ENCODE data around the gene PHACTR3.

Gene PHACTR3

DNA sequence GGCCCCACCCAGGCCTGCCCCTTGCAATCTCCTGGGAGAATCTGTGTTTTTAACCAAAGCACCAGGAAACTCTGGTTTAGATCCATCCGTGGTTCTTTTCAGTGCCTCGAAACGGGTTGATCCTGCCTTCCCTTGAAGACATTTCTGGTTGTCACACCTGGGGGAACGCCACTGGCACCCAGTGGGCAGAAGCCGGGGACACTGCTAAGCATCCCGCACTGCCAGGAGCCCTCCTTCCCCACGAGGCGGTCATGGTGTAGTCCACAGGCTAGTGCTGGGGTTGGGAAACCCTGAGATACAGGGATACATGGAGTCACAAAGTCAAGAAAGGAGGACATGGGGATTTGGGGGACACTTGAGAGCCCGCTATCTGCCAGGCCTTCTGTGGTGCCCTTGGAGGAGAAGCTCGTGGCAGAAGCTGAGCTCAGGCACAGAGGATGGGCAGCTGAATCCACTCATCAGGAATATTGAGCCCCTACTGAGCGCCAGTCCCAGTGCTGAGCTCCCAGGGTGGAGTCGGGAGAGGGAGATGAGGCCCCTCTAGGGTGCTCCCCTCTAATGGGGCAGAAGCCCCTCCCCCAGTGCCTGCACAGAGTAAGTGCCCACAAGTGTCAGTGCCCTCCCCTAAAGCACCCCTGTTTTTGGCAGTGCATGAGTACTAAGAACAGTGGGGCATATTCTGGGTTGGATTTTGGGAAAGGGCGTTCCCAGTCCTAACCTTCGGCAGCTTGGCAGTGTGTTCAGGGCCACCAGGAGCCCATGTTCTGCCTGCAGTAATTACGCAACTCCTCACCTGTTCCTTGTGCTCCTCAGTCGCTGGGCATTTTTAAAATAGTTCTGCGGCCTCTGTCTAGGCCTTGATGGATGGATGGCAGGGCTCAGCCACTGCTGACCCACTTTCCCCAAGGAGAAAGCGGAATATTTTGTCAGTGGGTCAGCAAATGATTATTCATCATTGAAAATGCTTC, 25.6 kb upstream of the PHACTR3 start:
- Histone ChIP-seq H3K27ac (no peak overlapping the region), H3K4me1 (peaks cover 0 to 13% (median 4%) of the 10 kb centered on the region in 4 donors), H3K27me3 (peaks cover 0 to 72% of the 10 kb centered on the region in 2 donors), H3K9me3 (no peaks in the 10 kb centered on the region), H3K4me3 (no peak overlapping the region), H3K36me3 (no peaks in the 10 kb centered on the region)
- DNase-seq = peak in 1 of 2 donors; percentile 52
- intact Hi-C loops (cut with DNase I; ENCODE audit: low total_unique reads) = no loop called here
- TF ChIP-seq, protein P1, sequence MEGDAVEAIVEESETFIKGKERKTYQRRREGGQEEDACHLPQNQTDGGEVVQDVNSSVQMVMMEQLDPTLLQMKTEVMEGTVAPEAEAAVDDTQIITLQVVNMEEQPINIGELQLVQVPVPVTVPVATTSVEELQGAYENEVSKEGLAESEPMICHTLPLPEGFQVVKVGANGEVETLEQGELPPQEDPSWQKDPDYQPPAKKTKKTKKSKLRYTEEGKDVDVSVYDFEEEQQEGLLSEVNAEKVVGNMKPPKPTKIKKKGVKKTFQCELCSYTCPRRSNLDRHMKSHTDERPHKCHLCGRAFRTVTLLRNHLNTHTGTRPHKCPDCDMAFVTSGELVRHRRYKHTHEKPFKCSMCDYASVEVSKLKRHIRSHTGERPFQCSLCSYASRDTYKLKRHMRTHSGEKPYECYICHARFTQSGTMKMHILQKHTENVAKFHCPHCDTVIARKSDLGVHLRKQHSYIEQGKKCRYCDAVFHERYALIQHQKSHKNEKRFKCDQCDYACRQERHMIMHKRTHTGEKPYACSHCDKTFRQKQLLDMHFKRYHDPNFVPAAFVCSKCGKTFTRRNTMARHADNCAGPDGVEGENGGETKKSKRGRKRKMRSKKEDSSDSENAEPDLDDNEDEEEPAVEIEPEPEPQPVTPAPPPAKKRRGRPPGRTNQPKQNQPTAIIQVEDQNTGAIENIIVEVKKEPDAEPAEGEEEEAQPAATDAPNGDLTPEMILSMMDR (IDR thresholded peaks at IDR 0.05) = no peak

DNA sequence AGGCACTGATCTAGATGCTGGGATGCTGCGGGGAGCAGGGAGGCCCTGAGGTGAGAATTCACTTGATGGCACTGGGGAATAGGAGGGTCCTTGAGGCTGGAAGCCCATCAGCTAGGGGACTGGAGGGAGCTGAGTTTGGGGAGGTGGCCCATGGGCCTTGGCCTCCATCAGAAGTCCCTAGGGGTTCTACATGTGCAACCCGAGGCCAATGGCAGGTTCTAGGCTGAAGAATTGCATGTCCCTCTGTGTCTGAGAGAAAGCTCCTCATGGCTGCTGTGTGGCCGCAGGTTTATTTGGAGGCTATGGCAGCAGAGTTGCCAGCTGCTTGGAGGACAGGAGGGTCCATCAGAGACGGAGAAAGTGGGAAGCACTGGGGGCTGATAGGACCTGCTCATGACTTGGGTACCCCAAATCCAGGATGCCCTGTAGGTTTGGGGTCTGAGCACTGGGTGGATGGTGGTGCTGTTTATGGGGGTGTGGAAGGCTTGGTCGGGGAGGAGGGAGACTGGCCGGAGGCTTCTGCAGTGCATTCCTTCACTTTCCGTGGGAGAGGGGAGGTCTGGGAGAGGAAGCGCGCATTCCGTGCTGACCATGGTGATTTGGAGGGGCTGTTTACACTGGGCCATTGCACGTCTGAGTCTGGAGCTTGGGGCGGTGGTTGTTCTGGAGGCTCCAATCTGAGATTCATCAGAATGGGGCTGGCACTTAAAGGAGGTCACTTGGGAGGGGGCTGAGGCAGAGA, 24.8 kb upstream of the PHACTR3 start:
- Histone ChIP-seq H3K9me3 (no peaks in the 10 kb centered on the region), H3K36me3 (no peaks in the 10 kb centered on the region), H3K4me3 (no peak overlapping the region), H3K27ac (no peak overlapping the region), H3K4me1 (peaks cover 0 to 14% (median 4%) of the 10 kb centered on the region in 4 donors), H3K27me3 (peaks cover 0 to 69% of the 10 kb centered on the region in 2 donors)
- intact Hi-C loops (cut with DNase I; ENCODE audit: low total_unique reads) = no loop called here
- TF ChIP-seq, protein P1 (IDR thresholded peaks at IDR 0.05) = no peak
- peak in 1 of 2 donors; percentile 41 for DNase-seq

DNA sequence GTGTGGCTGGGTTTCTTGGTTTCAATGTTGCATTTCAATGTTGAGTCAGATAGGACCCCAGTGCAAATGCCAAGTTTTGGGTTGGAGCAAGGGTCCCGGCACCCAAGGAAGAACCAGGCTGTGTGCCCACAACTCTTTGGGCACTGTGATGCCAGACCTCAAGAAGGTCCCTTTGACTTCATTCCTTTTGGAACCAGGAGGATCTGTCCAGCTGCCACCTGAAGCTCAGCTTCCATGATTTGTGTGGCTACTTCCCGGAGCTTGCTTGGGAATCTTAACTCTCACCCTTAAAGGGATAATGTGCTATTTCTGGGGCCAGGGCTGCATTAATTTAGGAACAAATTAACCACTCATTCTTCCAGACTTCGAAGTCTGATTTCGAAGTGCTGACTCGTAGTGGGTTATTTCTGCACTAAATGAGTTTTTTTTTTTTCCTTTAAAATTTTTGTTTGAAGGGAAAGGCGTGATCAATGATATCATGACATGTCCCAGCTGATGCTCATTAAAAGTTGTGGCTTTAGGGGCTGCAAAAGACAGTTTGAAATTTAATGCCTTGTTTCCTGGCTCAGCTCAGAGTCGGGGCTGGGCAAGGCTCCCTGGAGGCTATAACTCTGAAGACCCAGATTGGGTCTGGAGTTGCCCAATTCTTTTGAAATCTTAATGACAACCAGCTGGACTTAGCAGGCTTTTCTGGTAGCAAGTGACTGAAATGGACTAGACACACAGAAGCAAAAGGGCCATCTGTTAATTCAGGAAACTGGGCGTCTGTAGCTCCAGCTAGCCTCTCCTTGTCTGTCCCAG, 24.0 kb upstream of the PHACTR3 start:
- TF ChIP-seq, protein P1 (IDR thresholded peaks at IDR 0.05) = no peak
- intact Hi-C loops (cut with DNase I; ENCODE audit: low total_unique reads) = no loop called here
- Histone ChIP-seq H3K4me3 (no peak overlapping the region), H3K27ac (no peak overlapping the region), H3K27me3 (peaks cover 0 to 68% of the 10 kb centered on the region in 2 donors), H3K9me3 (no peaks in the 10 kb centered on the region), H3K36me3 (no peaks in the 10 kb centered on the region), H3K4me1 (peaks cover 0 to 14% (median 4%) of the 10 kb centered on the region in 4 donors)
- no peak for DNase-seq

DNA sequence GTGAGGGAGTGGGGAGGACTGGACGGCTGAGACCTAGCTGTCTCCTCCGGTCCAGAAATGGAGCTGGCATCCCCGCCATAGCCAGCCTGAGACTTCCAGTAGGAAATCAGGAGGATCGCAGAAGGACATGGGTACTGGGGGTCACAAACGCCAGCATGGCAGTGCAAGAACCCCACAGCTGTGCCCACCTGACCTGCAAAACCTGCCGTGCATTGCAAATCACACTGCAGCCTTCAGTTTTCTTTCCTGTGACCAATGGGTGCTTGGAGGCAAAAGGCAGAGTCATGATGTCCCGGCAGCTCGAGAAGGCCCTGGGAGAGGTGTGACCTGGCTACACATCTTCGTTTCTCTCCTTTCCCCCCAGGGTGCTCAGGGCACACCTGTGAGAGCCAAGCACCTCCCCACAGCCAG, 23.3 kb upstream of the PHACTR3 start:
- no peaks in the 10 kb centered on the region for H3K9me3 ChIP-seq
- TF ChIP-seq, protein P1 (IDR thresholded peaks at IDR 0.05) = no peak
- H3K4me1 ChIP-seq = peaks cover 0 to 14% (median 4%) of the 10 kb centered on the region in 4 donors
- no peak overlapping the region for H3K27ac ChIP-seq
- peak in 1 of 2 donors; percentile 42 for DNase-seq
- intact Hi-C loops (cut with DNase I; ENCODE audit: low total_unique reads) = no loop called here
- H3K36me3 ChIP-seq = no peaks in the 10 kb centered on the region
- peaks cover 0 to 64% of the 10 kb centered on the region in 2 donors for H3K27me3 ChIP-seq
- no peak overlapping the region for H3K4me3 ChIP-seq

Data from tibial artery (tissue), 4 donors.